ENCODE results near the gene PSMG3. TPM values are rescaled to one million over a fixed set of nuclear protein-coding genes. Genes with fewer than 3 reads are reported as not detected.

PSMG3 gene
- total RNA-seq, 1 donor from 2014 or later = 20.3 TPM

DNA sequence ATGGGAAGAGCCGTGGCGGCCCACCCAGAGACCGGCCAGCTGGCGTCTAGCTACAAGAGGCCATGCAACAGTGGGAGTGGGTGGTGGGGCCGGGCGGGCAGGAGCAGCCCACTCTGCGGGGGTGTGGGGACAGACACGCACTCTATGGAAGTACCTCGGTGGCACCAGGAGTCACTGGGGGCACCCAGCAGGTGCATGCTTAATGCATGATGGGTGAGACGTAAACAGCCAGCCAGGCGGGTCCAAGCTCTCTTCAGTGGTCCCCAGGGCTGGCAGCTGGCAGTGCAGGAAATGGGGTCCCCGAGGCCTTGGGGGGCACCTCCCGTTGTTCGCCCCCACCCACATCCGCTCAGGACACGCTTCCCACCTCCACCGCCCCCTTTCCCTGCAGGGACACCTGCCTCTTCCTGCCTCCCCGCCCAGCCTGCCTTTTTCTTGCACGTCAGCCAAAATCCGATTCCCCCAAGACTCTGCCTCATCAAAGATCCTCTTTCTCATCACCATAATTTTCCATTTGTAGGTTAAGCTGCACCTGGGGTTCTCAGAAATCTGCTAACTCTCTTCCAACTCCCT, 22.6 kb upstream of the PSMG3 start:
- no peak for ATAC-seq
- H3K27ac ChIP-seq = no peak overlapping the region
- no peak for TF ChIP-seq CTCF (IDR thresholded peaks at IDR 0.05)
- no peaks in the 10 kb centered on the region for H3K4me1 ChIP-seq
- no peak overlapping the region for H3K4me3 ChIP-seq
- H3K27me3 ChIP-seq = peaks cover 56% of the 10 kb centered on the region
- intact Hi-C loops (cut with DNase I) = no loop called here
- no peak for DNase-seq
- no peaks in the 10 kb centered on the region for H3K36me3 ChIP-seq
- peaks cover 7% of the 10 kb centered on the region for H3K9me3 ChIP-seq

DNA sequence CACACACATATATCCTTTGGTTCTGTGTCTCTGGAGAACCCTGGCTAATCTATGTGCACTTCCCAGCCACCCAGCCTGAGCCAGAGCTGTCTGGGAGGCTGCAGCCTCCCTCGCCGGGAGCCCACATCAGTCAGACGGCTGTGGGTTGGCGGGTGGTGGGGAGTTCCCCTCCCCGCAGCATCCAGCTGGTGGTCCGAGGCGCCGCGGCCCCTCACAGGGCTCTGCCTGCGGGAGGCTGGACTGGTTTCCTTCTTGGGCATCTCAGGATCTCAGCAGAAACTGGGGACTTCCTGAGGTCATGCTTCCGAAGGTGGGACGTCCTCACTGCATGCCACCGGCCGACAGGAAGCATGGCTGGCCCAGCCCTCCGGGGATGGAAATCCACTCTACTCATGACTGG, 22.0 kb upstream of the PSMG3 start:
- ATAC-seq (no peak), DNase-seq (no peak)
- H3K36me3 ChIP-seq = no peaks in the 10 kb centered on the region
- TF ChIP-seq CTCF (IDR thresholded peaks at IDR 0.05) = no peak
- intact Hi-C loops (cut with DNase I) = no loop called here
- no peak overlapping the region for H3K27ac ChIP-seq
- H3K27me3 ChIP-seq = peaks cover 51% of the 10 kb centered on the region
- no peak overlapping the region for H3K4me3 ChIP-seq
- no peaks in the 10 kb centered on the region for H3K4me1 ChIP-seq
- peaks cover 7% of the 10 kb centered on the region for H3K9me3 ChIP-seq

GRCh38 chr7:1591396-1591795, 21.6 kb upstream of the PSMG3 start:
- DNase-seq (no peak), ATAC-seq (no peak)
- H3K27me3 ChIP-seq = peaks cover 46% of the 10 kb centered on the region
- H3K9me3 ChIP-seq = peaks cover 7% of the 10 kb centered on the region
- H3K36me3 ChIP-seq = no peaks in the 10 kb centered on the region
- no peaks in the 10 kb centered on the region for H3K4me1 ChIP-seq
- H3K27ac ChIP-seq = no peak overlapping the region
- intact Hi-C loops (cut with DNase I) = no loop called here
- H3K4me3 ChIP-seq = no peak overlapping the region
- no peak for TF ChIP-seq CTCF (IDR thresholded peaks at IDR 0.05)

DNA sequence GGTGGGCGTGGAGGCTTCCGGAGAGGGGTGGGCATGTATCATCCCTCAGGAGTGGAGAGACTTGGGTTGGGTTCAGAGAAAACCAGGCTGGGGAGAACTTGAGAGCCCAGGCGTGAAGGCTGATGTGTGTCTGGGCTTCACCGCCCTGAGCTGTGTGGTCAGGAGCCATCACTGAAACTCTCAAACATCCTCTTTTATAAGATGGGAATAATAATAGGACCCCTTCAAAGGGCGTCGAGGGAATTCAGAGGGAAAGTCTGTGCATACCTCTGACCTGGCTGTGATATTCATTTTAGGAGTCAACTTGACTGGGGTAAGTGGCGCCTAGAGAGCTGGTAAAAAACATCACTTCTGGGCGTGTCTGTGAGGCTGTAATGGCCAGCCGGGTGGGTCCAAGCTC, 21.1 kb upstream of the PSMG3 start:
- Histone ChIP-seq H3K36me3 (no peaks in the 10 kb centered on the region), H3K4me3 (no peak overlapping the region), H3K9me3 (peaks cover 7% of the 10 kb centered on the region), H3K27me3 (peaks cover 41% of the 10 kb centered on the region), H3K27ac (no peak overlapping the region), H3K4me1 (no peaks in the 10 kb centered on the region)
- no peak for TF ChIP-seq CTCF (IDR thresholded peaks at IDR 0.05)
- no peak for DNase-seq
- ATAC-seq = no peak
- intact Hi-C loops (cut with DNase I) = no loop called here

DNA sequence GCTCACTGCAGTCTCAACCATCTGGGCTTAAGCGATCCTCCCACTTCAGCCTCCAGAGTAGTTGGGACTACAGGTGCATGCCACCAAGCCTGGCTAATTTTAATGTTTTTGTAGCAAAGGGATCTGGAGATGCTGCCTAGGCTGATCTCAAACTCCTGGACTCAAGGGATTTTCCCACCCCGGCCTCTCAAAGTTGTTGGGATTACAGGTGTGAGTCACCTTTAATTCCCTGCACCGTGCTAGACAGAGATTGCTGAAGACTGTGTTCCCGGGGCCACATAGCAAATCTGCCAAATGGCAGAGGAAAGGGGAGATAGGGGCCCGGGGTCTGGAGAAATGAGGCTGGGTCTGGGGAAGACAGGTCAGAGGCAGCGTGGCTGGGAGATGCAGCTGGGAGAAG, 20.6 kb upstream of the PSMG3 start:
- Histone ChIP-seq H3K27ac (no peak overlapping the region), H3K9me3 (peaks cover 7% of the 10 kb centered on the region), H3K4me3 (no peak overlapping the region), H3K36me3 (no peaks in the 10 kb centered on the region), H3K4me1 (no peaks in the 10 kb centered on the region), H3K27me3 (peaks cover 37% of the 10 kb centered on the region)
- intact Hi-C loops (cut with DNase I) = no loop called here
- DNase-seq (no peak), ATAC-seq (no peak)
- no peak for TF ChIP-seq CTCF (IDR thresholded peaks at IDR 0.05)

DNA sequence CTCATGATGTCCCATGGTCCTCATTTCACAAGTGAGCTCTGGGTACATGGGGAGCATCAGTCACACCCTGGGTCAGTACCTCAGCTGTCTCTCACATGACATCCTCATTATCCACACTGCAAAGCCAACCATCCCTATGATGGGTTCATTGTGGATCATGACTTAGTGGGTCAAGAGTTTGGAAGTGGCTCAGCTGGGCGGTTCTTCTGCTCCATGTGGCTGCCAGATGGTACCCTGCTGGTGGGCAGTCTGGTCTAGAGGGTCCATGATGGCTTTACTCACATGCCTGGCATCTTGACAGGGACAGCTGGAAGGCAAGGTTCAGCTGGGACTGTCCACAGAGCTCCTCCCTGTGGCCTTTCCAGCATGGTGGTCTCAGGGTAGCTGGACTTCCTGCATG, 19.1 kb upstream of the PSMG3 start:
- ATAC-seq = no peak
- TF ChIP-seq CTCF (IDR thresholded peaks at IDR 0.05) = no peak
- intact Hi-C loops (cut with DNase I) = no loop called here
- H3K36me3 ChIP-seq = no peaks in the 10 kb centered on the region
- no peak overlapping the region for H3K4me3 ChIP-seq
- peaks cover 7% of the 10 kb centered on the region for H3K9me3 ChIP-seq
- peaks cover 34% of the 10 kb centered on the region for H3K27me3 ChIP-seq
- H3K27ac ChIP-seq = no peak overlapping the region
- H3K4me1 ChIP-seq = no peaks in the 10 kb centered on the region
- DNase-seq = no peak
